Body of pancreas (tissue), 4 donors: ENCODE results near the gene SPATS2L.

Experiments used
- POLR2A ChIP-seq, 3 donors: fragments of 450-650 bp; IDR thresholded peaks; one replicate each; pipeline ENCODE4 v1.6.1; 2016; ENCODE audit warnings: antibody characterized with exemption in 3 of 3, mild to moderate bottlenecking in 2 of 3
- TF ChIP-seq, protein P1 (sequence below), 7 experiments: fragments of 450-650 bp in 4 of 7; fragments of 200-600 bp in 3 of 7; sonication (generic) in 3 of 7; IDR thresholded peaks; one replicate each; pipeline ENCODE4 v1.5.1; 2016 to 2019; ENCODE audit warnings: antibody characterized with exemption in 7 of 7

DNA sequence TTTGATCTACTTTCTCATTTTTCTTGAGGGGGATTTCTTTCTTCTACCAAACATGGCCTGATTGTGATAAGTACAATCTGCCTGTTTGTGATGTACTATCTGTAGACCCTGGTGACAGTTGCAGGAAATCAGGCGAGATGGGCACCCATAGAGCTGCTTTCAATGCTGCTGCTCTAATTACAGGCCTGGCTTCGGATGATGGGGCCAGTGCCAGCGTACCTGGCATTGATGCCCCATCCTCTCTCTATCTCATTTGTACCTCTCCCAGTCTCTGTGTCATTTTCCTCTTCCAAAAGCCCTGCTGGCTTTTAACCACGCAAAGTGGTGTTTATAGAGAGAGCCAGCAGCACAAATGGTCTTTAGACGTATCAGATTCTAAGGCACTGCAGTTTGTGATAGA lies 133.5 kb downstream of the SPATS2L start:
- TF ChIP-seq, protein P1, sequence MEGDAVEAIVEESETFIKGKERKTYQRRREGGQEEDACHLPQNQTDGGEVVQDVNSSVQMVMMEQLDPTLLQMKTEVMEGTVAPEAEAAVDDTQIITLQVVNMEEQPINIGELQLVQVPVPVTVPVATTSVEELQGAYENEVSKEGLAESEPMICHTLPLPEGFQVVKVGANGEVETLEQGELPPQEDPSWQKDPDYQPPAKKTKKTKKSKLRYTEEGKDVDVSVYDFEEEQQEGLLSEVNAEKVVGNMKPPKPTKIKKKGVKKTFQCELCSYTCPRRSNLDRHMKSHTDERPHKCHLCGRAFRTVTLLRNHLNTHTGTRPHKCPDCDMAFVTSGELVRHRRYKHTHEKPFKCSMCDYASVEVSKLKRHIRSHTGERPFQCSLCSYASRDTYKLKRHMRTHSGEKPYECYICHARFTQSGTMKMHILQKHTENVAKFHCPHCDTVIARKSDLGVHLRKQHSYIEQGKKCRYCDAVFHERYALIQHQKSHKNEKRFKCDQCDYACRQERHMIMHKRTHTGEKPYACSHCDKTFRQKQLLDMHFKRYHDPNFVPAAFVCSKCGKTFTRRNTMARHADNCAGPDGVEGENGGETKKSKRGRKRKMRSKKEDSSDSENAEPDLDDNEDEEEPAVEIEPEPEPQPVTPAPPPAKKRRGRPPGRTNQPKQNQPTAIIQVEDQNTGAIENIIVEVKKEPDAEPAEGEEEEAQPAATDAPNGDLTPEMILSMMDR (IDR thresholded peaks at IDR 0.05): no peak
- no peak for TF ChIP-seq POLR2A (IDR thresholded peaks at IDR 0.05)
